HG02642 (cell line): ENCODE results near the gene S1PR1.
"Not testable (repeated sequence)": the region's sequence is repeated elsewhere in the genome, so short reads cannot be mapped to it uniquely, and the experiment has no call there.

Experiments used
- ATAC-seq: cut with Tn5 transposase; IDR thresholded peaks from one replicate; pipeline ENCODE4 v1.9.1; 2021; ENCODE audit warnings: mild to moderate bottlenecking; ENCODE audit not compliant: unreplicated experiment, poor library complexity

The S1PR1 gene

GRCh38 chr1:101236516-101237228 is at the start of gene S1PR1:
Gene S1PR1, plus strand, starts transcription at chr1:101237019. Its CDS starts 1,966 bp downstream, at chr1:101238985.
- peak; percentile 34 for ATAC-seq

GRCh38 chr1:101187297-101187696 is 49.5 kb upstream of the S1PR1 start:
- no peak for ATAC-seq

- ATAC-seq = no peak
Measured at GRCh38 chr1:101188331-101188730, 48.5 kb upstream of the S1PR1 start.

GRCh38 chr1:101188968-101189367 is 47.9 kb upstream of the S1PR1 start:
- not testable (repeated sequence) for ATAC-seq

GRCh38 chr1:101190441-101190840 is 46.4 kb upstream of the S1PR1 start:
- no peak for ATAC-seq

GRCh38 chr1:101191049-101191448 is 45.8 kb upstream of the S1PR1 start:
- ATAC-seq = no peak

GRCh38 chr1:101193733-101194169 is 43.1 kb upstream of the S1PR1 start:
- ATAC-seq = no peak

- ATAC-seq = no peak
Measured at GRCh38 chr1:101194746-101195145, 42.1 kb upstream of the S1PR1 start.

DNA sequence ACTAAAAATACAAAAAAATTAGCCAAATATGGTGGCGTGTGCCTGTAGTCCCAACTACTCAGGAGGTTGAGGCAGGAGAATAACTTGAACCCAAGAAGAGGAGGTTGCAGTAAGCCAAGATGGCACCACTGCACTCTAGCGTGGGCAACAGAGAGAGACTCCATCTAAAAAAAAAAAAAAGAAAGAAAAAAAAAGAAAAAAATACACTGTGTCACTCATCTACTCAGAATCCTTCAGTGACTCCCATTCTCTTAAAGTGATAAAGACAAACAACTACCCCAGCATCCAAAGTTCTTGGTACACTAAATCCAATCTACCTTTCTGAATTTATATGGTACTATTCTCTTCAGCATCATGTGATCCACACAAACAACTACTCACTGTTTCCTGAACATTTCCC is 40.2 kb upstream of the S1PR1 start:
- no peak for ATAC-seq

- peak; percentile 97 for ATAC-seq
Measured at GRCh38 chr1:101198842-101199636, 37.8 kb upstream of the S1PR1 start.

GRCh38 chr1:101199637-101199982 is 37.2 kb upstream of the S1PR1 start:
- ATAC-seq = no peak

- ATAC-seq = no peak
Measured at GRCh38 chr1:101200513-101200912, 36.3 kb upstream of the S1PR1 start.

DNA sequence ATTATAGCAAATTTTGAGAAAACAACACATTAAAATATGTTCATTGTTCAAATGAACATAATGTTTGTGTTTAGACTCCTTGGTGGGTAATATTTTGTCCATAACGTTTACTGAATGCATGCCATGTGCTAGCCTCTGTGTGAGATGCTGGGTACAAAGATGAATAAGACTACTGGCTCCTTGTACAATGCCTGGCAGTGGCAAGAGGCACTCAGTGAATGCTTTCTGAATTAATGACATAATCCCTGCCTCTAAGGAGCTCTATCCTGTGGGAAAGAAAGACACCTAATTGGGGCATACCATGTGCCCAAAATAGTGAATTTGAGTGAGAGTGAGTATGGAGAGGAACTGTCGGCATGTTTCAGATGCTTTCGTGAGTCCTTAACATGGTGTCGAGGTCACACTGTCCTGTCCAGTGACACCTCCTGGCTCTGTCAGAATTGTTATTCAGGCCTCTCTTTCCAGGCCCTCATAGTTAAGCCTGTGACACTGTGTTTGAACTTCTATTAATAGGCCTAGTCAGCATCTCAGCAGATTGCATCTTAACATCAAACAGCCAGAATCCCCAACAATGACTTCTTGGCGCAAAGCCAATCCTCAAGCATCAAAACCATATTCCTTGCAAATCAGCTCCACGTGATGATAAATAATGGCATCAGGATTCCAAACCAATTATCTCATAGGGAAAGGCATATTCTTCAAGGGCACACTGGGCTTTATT is 32.8 kb upstream of the S1PR1 start:
- ATAC-seq = no peak

DNA sequence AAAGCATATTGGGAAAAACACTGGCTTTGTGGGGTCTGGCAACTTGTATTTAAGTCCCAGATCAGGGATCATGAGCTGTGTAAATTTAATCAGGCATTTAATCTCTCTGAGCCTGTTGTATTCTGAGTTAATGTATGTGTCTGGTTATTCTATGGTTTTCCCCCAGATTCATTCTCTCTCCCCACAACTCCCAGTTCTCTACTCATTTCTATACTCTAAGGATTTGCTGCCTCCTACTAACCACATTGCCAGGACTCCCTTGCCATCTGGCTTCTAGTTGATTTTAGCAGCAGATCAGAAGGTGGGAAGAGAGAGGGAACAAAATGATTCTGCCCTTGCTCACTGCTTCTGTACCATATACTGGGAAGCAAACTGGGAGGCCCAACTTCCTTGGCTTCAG is 31.4 kb upstream of the S1PR1 start:
- ATAC-seq = no peak

GRCh38 chr1:101206139-101206538 is 30.7 kb upstream of the S1PR1 start:
- ATAC-seq = not testable (repeated sequence)

DNA sequence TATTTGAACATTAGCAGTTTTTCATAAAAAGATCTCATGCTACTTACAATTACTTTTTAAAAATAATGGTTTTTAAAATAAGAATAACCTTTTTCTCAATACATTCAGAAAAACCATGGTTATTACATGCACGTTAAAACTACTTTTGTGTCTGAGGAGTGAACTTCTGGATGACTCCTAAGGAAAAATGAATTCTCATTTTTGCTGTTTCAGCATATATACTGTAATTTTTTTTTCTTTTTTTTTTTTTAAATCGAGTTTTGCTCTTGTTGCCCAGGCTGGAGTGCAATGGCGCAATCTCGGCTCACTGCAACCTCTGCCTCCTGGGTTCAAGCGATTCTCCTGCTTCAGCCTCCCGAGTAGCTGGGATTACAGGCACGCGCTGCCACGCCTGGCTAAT is 29.5 kb upstream of the S1PR1 start:
- not testable (repeated sequence) for ATAC-seq

DNA sequence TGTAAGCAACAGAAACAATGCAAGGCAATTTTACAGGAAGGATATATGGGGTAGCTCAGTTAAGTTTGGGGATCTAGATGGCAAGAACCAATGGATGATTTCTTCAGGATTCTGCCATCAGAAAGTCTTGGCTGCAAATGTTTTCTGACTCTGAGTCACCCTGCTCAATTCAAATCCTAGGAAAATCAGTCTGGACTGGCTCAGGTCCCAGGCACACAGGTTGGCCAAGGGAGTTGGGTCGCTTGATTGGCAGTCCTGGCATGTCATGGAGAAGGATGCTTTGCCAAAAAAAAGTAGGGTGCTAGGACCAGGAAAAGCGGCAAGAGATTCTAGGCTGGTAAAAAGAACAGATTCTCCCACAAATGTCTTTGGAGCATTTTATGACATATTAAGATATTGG is 28.9 kb upstream of the S1PR1 start:
- no peak for ATAC-seq

- no peak for ATAC-seq
Measured at GRCh38 chr1:101215363-101216011, 21.3 kb upstream of the S1PR1 start.

DNA sequence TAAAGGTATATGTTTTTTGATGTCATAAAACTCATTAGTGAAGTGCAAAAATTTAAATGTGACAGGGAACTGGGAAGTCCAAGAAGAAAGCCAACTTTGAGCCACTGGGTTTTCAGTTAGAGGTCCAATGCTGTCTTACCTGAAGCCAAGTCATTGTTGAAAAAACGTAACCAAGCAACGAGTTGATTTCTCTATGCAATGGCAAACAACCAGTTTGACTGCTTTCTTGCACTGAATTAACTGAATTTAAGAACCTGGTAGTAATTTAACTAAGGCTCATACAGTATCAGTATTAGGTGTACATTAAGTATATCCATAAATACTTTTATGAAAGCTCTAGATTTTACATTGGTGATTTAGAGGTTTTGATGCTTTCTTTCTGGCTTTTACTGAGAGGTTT is 20.2 kb upstream of the S1PR1 start:
- no peak for ATAC-seq

DNA sequence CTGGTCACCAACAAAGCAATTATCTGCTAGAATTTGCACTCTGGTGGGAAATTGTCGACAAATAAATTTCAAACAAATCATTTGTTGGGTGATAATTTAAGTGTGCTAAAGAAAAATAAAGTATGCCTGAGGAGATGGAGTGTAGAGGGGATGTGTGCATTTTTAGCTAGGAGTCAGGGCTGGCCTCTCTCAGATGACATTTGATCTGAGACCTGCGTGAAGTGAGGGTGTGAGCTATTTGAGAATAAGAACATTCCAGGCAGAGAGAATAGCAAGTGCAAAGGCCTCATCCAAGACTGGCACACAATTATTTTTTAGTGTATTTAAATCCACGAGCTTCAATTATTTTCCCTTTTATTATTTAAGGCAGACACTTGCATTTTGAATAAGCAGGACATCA is 19.7 kb upstream of the S1PR1 start:
- no peak for ATAC-seq

DNA sequence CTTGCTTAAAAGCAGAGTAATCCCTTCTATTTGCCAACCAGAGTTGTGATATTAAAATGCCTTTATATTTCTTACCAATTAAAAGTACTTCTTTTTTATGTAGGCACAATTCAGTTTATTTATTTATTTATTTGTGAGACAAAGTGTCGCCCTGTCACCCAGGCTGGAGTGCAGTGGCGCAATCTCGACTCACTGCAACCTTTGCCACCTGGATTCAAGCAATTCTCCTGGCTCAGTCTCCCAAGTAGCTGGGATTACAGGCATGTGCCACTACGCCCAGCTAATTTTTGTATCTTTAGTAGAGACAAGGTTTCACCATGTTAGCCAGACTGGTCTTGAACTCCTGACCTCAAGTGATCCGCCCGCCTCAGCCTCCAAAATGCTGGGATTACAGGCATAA is 17.9 kb upstream of the S1PR1 start:
- ATAC-seq = not testable (repeated sequence)
